ENCODE measurements around the gene NDUFS4.
"Not testable (repeated sequence)": the region's sequence is repeated elsewhere in the genome, so short reads cannot be mapped to it uniquely, and the experiment has no call there.

The NDUFS4 gene

DNA sequence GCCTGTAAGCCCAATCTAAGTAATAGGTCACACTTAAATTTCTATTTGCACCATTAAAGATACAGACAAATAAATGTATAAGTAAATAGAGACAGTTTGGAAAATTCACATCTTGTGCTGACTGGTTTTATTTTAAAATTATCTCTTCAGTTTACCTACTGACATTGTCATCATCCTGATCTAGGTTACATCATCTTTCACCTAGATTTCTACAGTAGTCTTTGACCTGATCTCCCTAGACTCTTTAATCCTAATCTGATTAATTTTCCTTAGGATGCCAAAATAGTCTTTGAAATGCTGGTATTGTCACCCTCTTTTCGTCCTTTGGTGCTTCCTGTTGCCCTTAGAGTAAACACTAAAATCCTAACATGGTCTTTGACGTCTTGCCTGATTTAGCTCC is 43.9 kb downstream of the NDUFS4 start:
- POLR2A ChIA-PET = no interaction called here
- CTCF ChIA-PET = no interaction called here
- H3K27me3 ChIP-seq (replicated peaks in 2 of 5; ENCODE audit: control insufficient read depth in 4 of 5, insufficient read depth in 5 of 5, low read length in 4 of 5) = no peaks in the 10 kb centered on the region
- DNase-seq = no peak
- 100% methylated on average over 2 of the region's 2 CpGs for WGBS (ENCODE audit: insufficient coverage)
- H3K4me3 ChIP-seq (ENCODE audit: control insufficient read depth in 1 of 7, extremely low read depth in 1 of 7, insufficient read depth in 4 of 7, low read depth in 2 of 7, low read length in 6 of 7) = no peak overlapping the region
- H3K4me1 ChIP-seq (ENCODE audit: control extremely low read depth in 1 of 4, control insufficient read depth in 4 of 4, insufficient read depth in 4 of 4, low read length in 3 of 4) = no peaks in the 10 kb centered on the region
- no peak overlapping the region for H3K27ac ChIP-seq (ENCODE audit: insufficient read depth in 1 of 2, low read depth in 1 of 2, low read length in 2 of 2, poor library complexity in 1 of 2, severe bottlenecking in 2 of 2)
- peaks cover 9 to 21% (median 15%) of the 10 kb centered on the region in 4 experiments for H3K36me3 ChIP-seq (ENCODE audit: control insufficient read depth in 4 of 4, insufficient read depth in 4 of 4, low read length in 3 of 4)
- H3K9me3 ChIP-seq (ENCODE audit: control extremely low read depth in 1 of 5, control insufficient read depth in 4 of 5, insufficient read depth in 2 of 5, low read depth in 1 of 5, low read length in 4 of 5) = peaks cover 0 to 2% (median 0%) of the 10 kb centered on the region in 5 experiments

GRCh38 chr5:53607886-53608285 is 47.4 kb downstream of the NDUFS4 start:
- Histone ChIP-seq H3K9me3 (ENCODE audit: control extremely low read depth in 1 of 5, control insufficient read depth in 4 of 5, insufficient read depth in 2 of 5, low read depth in 1 of 5, low read length in 4 of 5) (no peaks in the 10 kb centered on the region), H3K4me3 (ENCODE audit: control insufficient read depth in 1 of 7, extremely low read depth in 1 of 7, insufficient read depth in 4 of 7, low read depth in 2 of 7, low read length in 6 of 7) (no peak overlapping the region), H3K36me3 (ENCODE audit: control insufficient read depth in 4 of 4, insufficient read depth in 4 of 4, low read length in 3 of 4) (peaks cover 9 to 21% (median 19%) of the 10 kb centered on the region in 4 experiments), H3K27me3 (replicated peaks in 2 of 5; ENCODE audit: control insufficient read depth in 4 of 5, insufficient read depth in 5 of 5, low read length in 4 of 5) (no peaks in the 10 kb centered on the region), H3K27ac (ENCODE audit: insufficient read depth in 1 of 2, low read depth in 1 of 2, low read length in 2 of 2, poor library complexity in 1 of 2, severe bottlenecking in 2 of 2) (no peak overlapping the region), H3K4me1 (ENCODE audit: control extremely low read depth in 1 of 4, control insufficient read depth in 4 of 4, insufficient read depth in 4 of 4, low read length in 3 of 4) (no peaks in the 10 kb centered on the region)
- no peak for DNase-seq
- no CpG with 5 or more reads among the region's 2 CpGs for WGBS (ENCODE audit: insufficient coverage)
- POLR2A ChIA-PET = no interaction called here
- CTCF ChIA-PET = no interaction called here

DNA sequence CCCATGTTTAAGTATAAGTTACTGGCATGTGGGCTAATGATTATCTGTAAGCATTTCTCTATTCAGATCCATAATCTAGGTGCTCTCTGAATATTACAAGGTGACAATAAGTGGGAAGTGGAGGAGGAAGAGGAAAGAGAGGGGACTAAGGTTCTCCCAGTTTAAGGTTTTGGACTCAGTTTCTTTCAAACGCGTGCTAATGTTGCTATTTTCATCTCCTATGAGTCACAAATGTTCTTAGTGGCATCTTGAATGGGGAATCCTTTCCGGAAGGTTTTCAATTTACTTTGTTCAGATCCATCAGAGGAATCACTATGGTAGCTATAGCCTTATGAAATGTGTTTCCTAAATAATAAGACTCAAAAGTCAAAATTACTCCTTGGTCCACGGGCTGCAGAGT is 48.5 kb downstream of the NDUFS4 start:
- peaks cover 9 to 21% (median 17%) of the 10 kb centered on the region in 4 experiments for H3K36me3 ChIP-seq (ENCODE audit: control insufficient read depth in 4 of 4, insufficient read depth in 4 of 4, low read length in 3 of 4)
- DNase-seq; H3K4me1 ChIP-seq (ENCODE audit: control extremely low read depth in 1 of 4, control insufficient read depth in 4 of 4, insufficient read depth in 4 of 4, low read length in 3 of 4); H3K27me3 ChIP-seq (replicated peaks in 2 of 5; ENCODE audit: control insufficient read depth in 4 of 5, insufficient read depth in 5 of 5, low read length in 4 of 5); CTCF ChIA-PET; POLR2A ChIA-PET; H3K4me3 ChIP-seq (ENCODE audit: control insufficient read depth in 1 of 7, extremely low read depth in 1 of 7, insufficient read depth in 4 of 7, low read depth in 2 of 7, low read length in 6 of 7); H3K9me3 ChIP-seq (ENCODE audit: control extremely low read depth in 1 of 5, control insufficient read depth in 4 of 5, insufficient read depth in 2 of 5, low read depth in 1 of 5, low read length in 4 of 5); H3K27ac ChIP-seq (ENCODE audit: insufficient read depth in 1 of 2, low read depth in 1 of 2, low read length in 2 of 2, poor library complexity in 1 of 2, severe bottlenecking in 2 of 2): not testable (repeated sequence)
- 92% methylated on average over 2 of the region's 4 CpGs for WGBS (ENCODE audit: insufficient coverage)

DNA sequence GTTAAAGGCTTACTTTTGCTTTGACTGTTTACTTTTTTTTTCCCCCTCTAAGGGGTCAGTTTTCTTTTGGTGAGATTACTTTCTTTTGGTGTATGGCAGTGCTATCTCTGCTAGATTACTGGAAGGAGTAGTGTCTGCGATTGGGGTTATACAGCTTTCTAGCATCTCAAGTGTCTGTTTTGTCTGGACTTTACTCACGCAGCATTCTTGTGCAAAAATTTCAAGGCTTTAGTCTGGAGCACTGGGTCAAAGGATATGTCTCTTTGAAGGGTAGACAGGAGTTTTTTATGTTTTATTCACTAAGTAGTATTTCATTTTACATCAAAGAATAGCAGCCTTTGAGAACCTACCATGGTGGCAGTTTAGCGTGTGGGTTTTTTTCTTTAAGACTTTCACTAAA is 52.6 kb downstream of the NDUFS4 start:
- DNase-seq = no peak
- CTCF ChIA-PET = no interaction called here
- WGBS (ENCODE audit: insufficient coverage) = 100% methylated on average over 1 of the region's 3 CpGs

GRCh38 chr5:53613536-53613935 is 53.1 kb downstream of the NDUFS4 start:
- Histone ChIP-seq H3K27me3 (replicated peaks in 2 of 5; ENCODE audit: control insufficient read depth in 4 of 5, insufficient read depth in 5 of 5, low read length in 4 of 5) (no peaks in the 10 kb centered on the region), H3K9me3 (ENCODE audit: control extremely low read depth in 1 of 5, control insufficient read depth in 4 of 5, insufficient read depth in 2 of 5, low read depth in 1 of 5, low read length in 4 of 5) (no peaks in the 10 kb centered on the region), H3K4me1 (ENCODE audit: control extremely low read depth in 1 of 4, control insufficient read depth in 4 of 4, insufficient read depth in 4 of 4, low read length in 3 of 4) (no peaks in the 10 kb centered on the region), H3K27ac (ENCODE audit: insufficient read depth in 1 of 2, low read depth in 1 of 2, low read length in 2 of 2, poor library complexity in 1 of 2, severe bottlenecking in 2 of 2) (no peak overlapping the region), H3K4me3 (ENCODE audit: control insufficient read depth in 1 of 7, extremely low read depth in 1 of 7, insufficient read depth in 4 of 7, low read depth in 2 of 7, low read length in 6 of 7) (no peak overlapping the region), H3K36me3 (ENCODE audit: control insufficient read depth in 4 of 4, insufficient read depth in 4 of 4, low read length in 3 of 4) (peaks cover 0 to 6% (median 1%) of the 10 kb centered on the region in 4 experiments)
- ChIA-PET CTCF (no interaction called here), POLR2A (no interaction called here)
- DNase-seq = no peak

More for the DNA sequence above, 52.6 kb downstream of the NDUFS4 start:
- H3K36me3 ChIP-seq (ENCODE audit: control insufficient read depth in 4 of 4, insufficient read depth in 4 of 4, low read length in 3 of 4) = peaks cover 0 to 11% (median 2%) of the 10 kb centered on the region in 4 experiments
- no peaks in the 10 kb centered on the region for H3K27me3 ChIP-seq (replicated peaks in 2 of 5; ENCODE audit: control insufficient read depth in 4 of 5, insufficient read depth in 5 of 5, low read length in 4 of 5)
- no peak overlapping the region for H3K27ac ChIP-seq (ENCODE audit: insufficient read depth in 1 of 2, low read depth in 1 of 2, low read length in 2 of 2, poor library complexity in 1 of 2, severe bottlenecking in 2 of 2)
- no peaks in the 10 kb centered on the region for H3K4me1 ChIP-seq (ENCODE audit: control extremely low read depth in 1 of 4, control insufficient read depth in 4 of 4, insufficient read depth in 4 of 4, low read length in 3 of 4)
- H3K9me3 ChIP-seq (ENCODE audit: control extremely low read depth in 1 of 5, control insufficient read depth in 4 of 5, insufficient read depth in 2 of 5, low read depth in 1 of 5, low read length in 4 of 5) = no peaks in the 10 kb centered on the region
- POLR2A ChIA-PET = no interaction called here
- H3K4me3 ChIP-seq (ENCODE audit: control insufficient read depth in 1 of 7, extremely low read depth in 1 of 7, insufficient read depth in 4 of 7, low read depth in 2 of 7, low read length in 6 of 7) = no peak overlapping the region

GRCh38 chr5:53614376-53614885 is 54.0 kb downstream of the NDUFS4 start:
- Histone ChIP-seq H3K27ac (ENCODE audit: insufficient read depth in 1 of 2, low read depth in 1 of 2, low read length in 2 of 2, poor library complexity in 1 of 2, severe bottlenecking in 2 of 2) (no peak overlapping the region), H3K27me3 (replicated peaks in 2 of 5; ENCODE audit: control insufficient read depth in 4 of 5, insufficient read depth in 5 of 5, low read length in 4 of 5) (no peaks in the 10 kb centered on the region), H3K4me1 (ENCODE audit: control extremely low read depth in 1 of 4, control insufficient read depth in 4 of 4, insufficient read depth in 4 of 4, low read length in 3 of 4) (no peaks in the 10 kb centered on the region), H3K36me3 (ENCODE audit: control insufficient read depth in 4 of 4, insufficient read depth in 4 of 4, low read length in 3 of 4) (peaks cover 0 to 5% (median 1%) of the 10 kb centered on the region in 4 experiments), H3K4me3 (ENCODE audit: control insufficient read depth in 1 of 7, extremely low read depth in 1 of 7, insufficient read depth in 4 of 7, low read depth in 2 of 7, low read length in 6 of 7) (no peak overlapping the region), H3K9me3 (ENCODE audit: control extremely low read depth in 1 of 5, control insufficient read depth in 4 of 5, insufficient read depth in 2 of 5, low read depth in 1 of 5, low read length in 4 of 5) (no peaks in the 10 kb centered on the region)
- ChIA-PET POLR2A (no interaction called here), CTCF (no interaction called here)
- no peak for DNase-seq
- WGBS (ENCODE audit: insufficient coverage) = 100% methylated on average over 2 of the region's 2 CpGs

GRCh38 chr5:53616939-53617549 is 56.6 kb downstream of the NDUFS4 start:
- DNase-seq = peak in 2 of 3 donors; percentile 23 to 47
- Histone ChIP-seq H3K27me3 (replicated peaks in 2 of 5; ENCODE audit: control insufficient read depth in 4 of 5, insufficient read depth in 5 of 5, low read length in 4 of 5) (no peaks in the 10 kb centered on the region), H3K36me3 (ENCODE audit: control insufficient read depth in 4 of 4, insufficient read depth in 4 of 4, low read length in 3 of 4) (peaks cover 0 to under 1% (median 0%) of the 10 kb centered on the region in 4 experiments), H3K27ac (ENCODE audit: insufficient read depth in 1 of 2, low read depth in 1 of 2, low read length in 2 of 2, poor library complexity in 1 of 2, severe bottlenecking in 2 of 2) (no peak overlapping the region), H3K9me3 (ENCODE audit: control extremely low read depth in 1 of 5, control insufficient read depth in 4 of 5, insufficient read depth in 2 of 5, low read depth in 1 of 5, low read length in 4 of 5) (no peaks in the 10 kb centered on the region), H3K4me1 (ENCODE audit: control extremely low read depth in 1 of 4, control insufficient read depth in 4 of 4, insufficient read depth in 4 of 4, low read length in 3 of 4) (no peaks in the 10 kb centered on the region), H3K4me3 (ENCODE audit: control insufficient read depth in 1 of 7, extremely low read depth in 1 of 7, insufficient read depth in 4 of 7, low read depth in 2 of 7, low read length in 6 of 7) (no peak overlapping the region)
- CTCF ChIA-PET = interaction anchor here (1.2 kb wide), 1 partner anchor 130 kb away, joined by 3 read pairs; no protein-coding TSS in a partner anchor
- POLR2A ChIA-PET = no interaction called here
- 83% methylated on average over 1 of the region's 3 CpGs for WGBS (ENCODE audit: insufficient coverage)

Data from common myeloid progenitor, CD34-positive (primary cell).